ENCODE measurements around the gene SYNGAP1. TPM values are rescaled to one million over a fixed set of nuclear protein-coding genes. Genes with fewer than 3 reads are reported as not detected.
"Not testable (repeated sequence)": the region's sequence is repeated elsewhere in the genome, so short reads cannot be mapped to it uniquely, and the experiment has no call there.

SYNGAP1 gene
- total RNA-seq, 2 donors from 2014 or later: 17.7 to 77.0 TPM

DNA sequence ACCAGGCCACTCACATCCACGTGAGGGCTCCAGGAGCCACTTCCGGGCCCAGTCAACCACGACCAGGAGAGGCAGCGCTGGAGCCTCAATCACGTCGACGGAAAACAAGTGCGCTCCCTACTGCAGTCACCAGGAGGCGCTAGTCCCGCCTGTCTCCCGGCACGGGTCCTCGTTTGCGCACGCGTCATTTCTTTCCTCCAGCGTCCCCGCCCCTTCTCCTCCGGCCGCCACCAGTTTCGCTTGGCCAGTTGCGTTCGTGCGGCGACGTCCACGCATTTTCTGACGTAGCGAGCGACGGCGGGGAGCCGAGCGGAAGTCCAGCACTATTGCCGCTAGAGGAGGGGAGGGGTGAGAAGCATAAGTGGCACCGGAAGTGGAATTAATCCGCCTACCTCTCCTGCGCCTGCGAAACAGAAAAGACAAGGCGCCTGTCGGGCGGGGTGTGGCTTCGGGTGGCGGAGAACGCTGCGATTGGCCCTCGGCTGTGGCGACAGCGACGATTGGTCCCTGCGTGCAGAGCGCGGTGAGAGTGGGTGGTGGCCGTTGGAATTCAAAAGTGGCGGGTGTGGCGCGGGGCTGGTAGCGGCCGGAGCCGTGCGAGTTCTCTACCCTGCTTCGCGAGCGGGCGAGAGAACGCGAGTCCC, 28.5 kb upstream of the SYNGAP1 start, which contains the start of gene KIFC1:
KIFC1 (plus strand) TSS at position 546 of the 644 bp plus-strand sequence. CDS start 163 bp downstream, outside the sequence.
- DNase-seq (ENCODE audit: low spot score) (peak; percentile 100), ATAC-seq (peak; percentile 96 to 97)
- Mint-ChIP-seq H3K4me1 (ENCODE audit: low read depth in 2 of 2) (peaks cover 25 to 40% of the 10 kb centered on the region in 2 donors), H3K27ac (peak within 1 kb of the TSS; percentile 92 to 93), H3K27me3 (no peaks in the 10 kb centered on the region), H3K9me3 (no peaks in the 10 kb centered on the region), H3K36me3 (peaks cover 12% of the 10 kb centered on the region), H3K4me3 (peak within 1 kb of the TSS; percentile 95)

DNA sequence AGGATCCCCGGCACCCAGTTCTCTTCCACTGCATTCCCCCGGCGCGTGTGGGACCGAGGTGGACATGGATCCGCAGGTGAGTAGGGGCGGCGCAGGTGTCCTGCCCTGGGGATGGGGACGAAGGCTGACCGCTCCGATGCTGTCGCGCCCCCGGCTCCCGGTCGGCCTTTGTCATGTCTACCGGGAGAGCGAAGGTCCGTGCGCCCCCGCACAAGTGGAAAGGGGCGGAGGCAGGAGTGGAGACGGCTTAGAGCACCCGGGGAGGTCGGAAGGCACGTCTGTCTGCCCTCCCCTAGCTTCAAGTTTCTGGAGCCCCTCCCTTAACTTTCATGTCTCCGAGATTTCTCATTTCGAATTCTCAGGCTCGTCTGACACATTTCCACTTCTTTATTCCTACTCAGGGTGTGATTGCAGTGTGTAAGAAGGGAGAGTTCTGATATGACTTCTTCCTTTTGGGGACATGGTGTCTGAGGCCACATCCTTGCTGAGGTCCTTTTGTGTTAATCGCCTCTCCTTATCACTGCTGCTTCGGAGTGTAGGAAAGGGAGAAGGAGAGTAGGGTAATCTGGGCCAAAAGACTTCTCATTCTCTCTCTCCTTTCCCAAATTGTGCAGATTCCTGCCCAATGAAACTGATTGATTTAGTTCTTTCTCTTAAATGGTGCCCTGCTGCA, 27.8 kb upstream of the SYNGAP1 start:
- peak overlapping the region; percentile 95 for H3K4me3 Mint-ChIP-seq
- peak overlapping the region; percentile 92 to 93 for H3K27ac Mint-ChIP-seq
- no peaks in the 10 kb centered on the region for H3K27me3 Mint-ChIP-seq
- peaks cover 25 to 40% of the 10 kb centered on the region in 2 donors for H3K4me1 Mint-ChIP-seq (ENCODE audit: low read depth in 2 of 2)
- H3K9me3 Mint-ChIP-seq: no peaks in the 10 kb centered on the region
- ATAC-seq (peak; percentile 0 to 25), DNase-seq (ENCODE audit: low spot score) (no peak)
- H3K36me3 Mint-ChIP-seq: peaks cover 12% of the 10 kb centered on the region

DNA sequence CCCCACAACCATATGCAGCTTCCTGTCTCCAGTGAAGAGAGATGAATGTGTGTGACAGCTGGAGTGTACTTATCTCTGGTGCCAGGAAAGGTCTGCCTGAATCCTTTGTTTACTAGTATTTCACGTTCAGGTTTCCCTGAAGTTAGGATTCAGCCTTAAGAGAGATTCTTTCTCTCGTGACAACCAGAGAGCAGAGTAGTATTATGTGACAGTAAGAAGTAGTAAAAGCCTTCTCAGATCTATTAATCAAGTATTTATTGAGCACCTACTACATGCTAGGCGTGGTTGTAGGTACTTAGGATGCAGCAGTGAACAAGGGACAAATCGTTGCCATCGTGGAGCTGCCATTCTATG, 27.3 kb upstream of the SYNGAP1 start:
- DNase-seq (ENCODE audit: low spot score) (no peak), ATAC-seq (no peak)
- H3K4me3 Mint-ChIP-seq: peak overlapping the region; percentile 95
- H3K36me3 Mint-ChIP-seq: peaks cover 15% of the 10 kb centered on the region
- H3K27me3 Mint-ChIP-seq: no peaks in the 10 kb centered on the region
- no peaks in the 10 kb centered on the region for H3K9me3 Mint-ChIP-seq
- peaks cover 25 to 42% of the 10 kb centered on the region in 2 donors for H3K4me1 Mint-ChIP-seq (ENCODE audit: low read depth in 2 of 2)
- peak overlapping the region; percentile 92 to 93 for H3K27ac Mint-ChIP-seq

DNA sequence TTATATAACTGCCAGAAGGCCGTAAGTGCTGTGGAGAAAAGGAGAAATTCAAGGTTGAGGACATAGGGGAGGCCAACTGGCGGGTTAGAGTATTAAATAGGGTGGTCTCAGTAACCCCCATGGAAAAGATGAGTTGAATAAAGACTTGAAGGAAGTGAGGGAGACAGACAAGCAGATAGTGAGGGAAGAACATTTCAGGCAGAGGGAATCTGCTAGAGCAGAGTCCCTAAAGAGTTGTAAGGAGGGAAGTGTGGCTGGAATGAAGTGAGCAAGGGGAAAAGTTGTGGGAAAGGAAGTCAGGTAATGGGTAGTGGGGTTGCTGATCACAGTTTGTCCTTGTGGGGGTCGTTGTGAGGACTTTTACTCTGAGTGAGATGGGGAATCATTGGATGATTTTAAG, 26.9 kb upstream of the SYNGAP1 start:
- H3K9me3 Mint-ChIP-seq: no peaks in the 10 kb centered on the region
- peak overlapping the region; percentile 95 for H3K4me3 Mint-ChIP-seq
- H3K27me3 Mint-ChIP-seq: no peaks in the 10 kb centered on the region
- H3K27ac Mint-ChIP-seq: peak overlapping the region; percentile 92 to 93
- peaks cover 19% of the 10 kb centered on the region for H3K36me3 Mint-ChIP-seq
- peaks cover 25 to 46% of the 10 kb centered on the region in 2 donors for H3K4me1 Mint-ChIP-seq (ENCODE audit: low read depth in 2 of 2)
- DNase-seq (ENCODE audit: low spot score) (no peak), ATAC-seq (no peak)

DNA sequence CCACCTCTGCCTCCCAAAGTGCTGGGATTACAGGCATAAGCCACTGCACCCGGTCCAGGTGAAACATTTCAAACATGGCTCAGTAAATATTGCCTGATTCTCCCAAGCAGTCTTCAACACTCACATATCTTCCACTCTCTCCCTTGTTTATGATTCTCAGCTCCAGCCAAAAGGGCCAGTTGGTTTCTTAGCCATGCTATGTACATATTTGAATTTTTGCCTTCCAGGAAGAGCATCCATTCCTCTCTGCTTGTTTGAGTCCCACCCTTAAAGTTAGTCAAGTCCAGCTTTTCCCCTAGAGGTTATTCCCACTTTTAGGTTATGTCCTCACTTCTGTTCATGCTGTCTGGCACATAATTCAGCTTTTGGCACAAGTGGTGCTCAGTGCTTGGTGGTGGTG, 22.3 kb upstream of the SYNGAP1 start:
- Mint-ChIP-seq H3K36me3 (peaks cover 14% of the 10 kb centered on the region), H3K4me1 (ENCODE audit: low read depth in 2 of 2) (peaks cover 10 to 29% of the 10 kb centered on the region in 2 donors), H3K27ac (no peak overlapping the region), H3K4me3 (no peak overlapping the region), H3K27me3 (no peaks in the 10 kb centered on the region), H3K9me3 (no peaks in the 10 kb centered on the region)
- ATAC-seq (no peak), DNase-seq (ENCODE audit: low spot score) (no peak)

DNA sequence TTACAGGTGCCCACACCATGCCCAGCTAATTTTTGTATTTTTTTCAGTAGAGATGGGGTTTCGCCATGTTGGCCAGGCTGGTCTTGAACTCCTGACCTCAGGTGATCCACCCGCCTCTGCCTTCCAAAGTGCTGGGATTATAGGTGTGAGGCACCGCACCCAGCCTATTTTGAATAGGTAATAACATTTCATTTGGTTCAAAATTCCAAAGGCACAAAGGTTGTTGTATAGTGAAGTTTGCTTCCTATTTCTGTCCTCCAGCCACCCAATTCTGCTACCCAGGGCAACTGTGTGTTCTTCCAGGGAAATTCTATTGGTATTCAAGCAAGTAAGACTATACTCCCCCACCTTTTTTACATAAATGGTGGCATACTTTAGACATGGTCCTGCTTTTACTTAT, 21.3 kb upstream of the SYNGAP1 start:
- H3K27ac Mint-ChIP-seq; DNase-seq (ENCODE audit: low spot score); ATAC-seq; H3K27me3 Mint-ChIP-seq; H3K36me3 Mint-ChIP-seq; H3K4me3 Mint-ChIP-seq; H3K9me3 Mint-ChIP-seq: not testable (repeated sequence)
- H3K4me1 Mint-ChIP-seq (ENCODE audit: low read depth in 2 of 2): peaks cover 3 to 21% of the 10 kb centered on the region in 2 donors

DNA sequence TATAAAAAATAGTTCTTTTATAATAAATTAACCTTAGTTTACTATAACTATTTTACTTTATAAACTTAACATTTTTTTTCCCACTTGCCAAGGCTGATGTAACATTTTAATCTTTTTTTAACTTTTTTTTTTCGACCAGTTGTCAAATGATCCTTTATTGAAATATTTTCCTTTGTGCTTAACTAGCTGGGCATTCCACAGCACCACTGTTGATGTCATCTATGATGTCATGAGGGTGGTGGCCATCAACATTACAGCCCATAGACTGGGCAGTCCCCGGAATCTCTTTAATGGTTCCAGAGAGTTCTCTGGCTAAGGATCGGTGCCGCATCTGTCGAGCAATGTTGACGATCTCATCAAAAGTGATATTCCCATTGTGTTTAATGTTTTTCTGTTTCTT, 20.0 kb upstream of the SYNGAP1 start:
- Mint-ChIP-seq H3K36me3 (peaks cover 15% of the 10 kb centered on the region), H3K4me1 (ENCODE audit: low read depth in 2 of 2) (peaks cover 8 to 20% of the 10 kb centered on the region in 2 donors)
- ATAC-seq; H3K27me3 Mint-ChIP-seq; DNase-seq (ENCODE audit: low spot score); H3K4me3 Mint-ChIP-seq; H3K9me3 Mint-ChIP-seq; H3K27ac Mint-ChIP-seq: not testable (repeated sequence)

DNA sequence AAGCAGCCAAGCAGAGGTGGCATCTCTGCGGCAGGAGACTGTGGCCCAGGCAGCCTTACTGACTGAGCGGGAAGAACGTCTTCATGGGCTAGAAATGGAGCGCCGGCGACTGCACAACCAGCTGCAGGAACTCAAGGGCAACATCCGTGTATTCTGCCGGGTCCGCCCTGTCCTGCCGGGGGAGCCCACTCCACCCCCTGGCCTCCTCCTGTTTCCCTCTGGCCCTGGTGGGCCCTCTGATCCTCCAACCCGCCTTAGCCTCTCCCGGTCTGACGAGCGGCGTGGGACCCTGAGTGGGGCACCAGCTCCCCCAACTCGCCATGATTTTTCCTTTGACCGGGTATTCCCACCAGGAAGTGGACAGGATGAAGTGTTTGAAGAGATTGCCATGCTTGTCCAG, 15.0 kb upstream of the SYNGAP1 start:
- H3K4me1 Mint-ChIP-seq (ENCODE audit: low read depth in 2 of 2): peaks cover 12 to 27% of the 10 kb centered on the region in 2 donors
- DNase-seq (ENCODE audit: low spot score): no peak
- no peak overlapping the region for H3K27ac Mint-ChIP-seq
- no peak for ATAC-seq
- H3K9me3 Mint-ChIP-seq: no peaks in the 10 kb centered on the region
- peaks cover 8% of the 10 kb centered on the region for H3K36me3 Mint-ChIP-seq
- no peak overlapping the region for H3K4me3 Mint-ChIP-seq
- no peaks in the 10 kb centered on the region for H3K27me3 Mint-ChIP-seq

DNA sequence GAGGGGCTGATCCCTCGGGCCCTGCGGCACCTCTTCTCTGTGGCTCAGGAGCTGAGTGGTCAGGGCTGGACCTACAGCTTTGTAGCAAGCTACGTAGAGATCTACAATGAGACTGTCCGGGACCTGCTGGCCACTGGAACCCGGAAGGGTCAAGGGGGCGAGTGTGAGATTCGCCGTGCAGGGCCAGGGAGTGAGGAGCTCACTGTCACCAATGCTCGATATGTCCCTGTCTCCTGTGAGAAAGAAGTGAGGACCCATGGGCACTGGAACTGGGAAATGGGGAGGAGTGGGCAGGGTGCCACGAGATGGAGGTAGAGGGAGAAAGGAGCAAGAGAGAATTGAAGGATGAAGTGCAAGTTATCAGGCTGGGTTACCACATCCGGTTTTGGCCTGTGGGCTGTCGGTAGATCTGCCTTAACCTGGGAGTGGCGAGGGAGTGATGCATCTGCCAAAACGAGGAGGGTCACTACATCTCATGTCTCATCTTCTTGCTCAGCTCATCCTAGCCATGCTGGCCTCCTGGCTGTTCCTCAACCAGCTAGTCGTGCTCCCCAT, 14.4 kb upstream of the SYNGAP1 start:
- Mint-ChIP-seq H3K9me3 (no peaks in the 10 kb centered on the region), H3K36me3 (peaks cover 8% of the 10 kb centered on the region), H3K4me3 (no peak overlapping the region), H3K4me1 (ENCODE audit: low read depth in 2 of 2) (peaks cover 15 to 30% of the 10 kb centered on the region in 2 donors), H3K27ac (no peak overlapping the region), H3K27me3 (no peaks in the 10 kb centered on the region)
- no peak for DNase-seq (ENCODE audit: low spot score)
- ATAC-seq: no peak

DNA sequence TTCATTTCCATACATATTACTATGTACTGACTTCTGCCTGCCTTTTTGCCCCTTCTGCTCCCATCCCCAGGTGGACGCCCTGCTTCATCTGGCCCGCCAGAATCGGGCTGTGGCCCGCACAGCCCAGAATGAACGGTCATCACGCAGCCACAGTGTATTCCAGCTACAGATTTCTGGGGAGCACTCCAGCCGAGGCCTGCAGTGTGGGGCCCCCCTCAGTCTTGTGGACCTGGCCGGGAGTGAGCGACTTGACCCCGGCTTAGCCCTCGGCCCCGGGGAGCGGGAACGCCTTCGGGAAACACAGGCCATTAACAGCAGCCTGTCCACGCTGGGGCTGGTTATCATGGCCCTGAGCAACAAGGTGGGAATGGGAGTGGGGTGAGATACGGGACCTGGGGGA, 13.7 kb upstream of the SYNGAP1 start:
- H3K36me3 Mint-ChIP-seq: peaks cover 8% of the 10 kb centered on the region
- peaks cover 15 to 30% of the 10 kb centered on the region in 2 donors for H3K4me1 Mint-ChIP-seq (ENCODE audit: low read depth in 2 of 2)
- H3K9me3 Mint-ChIP-seq: no peaks in the 10 kb centered on the region

DNA sequence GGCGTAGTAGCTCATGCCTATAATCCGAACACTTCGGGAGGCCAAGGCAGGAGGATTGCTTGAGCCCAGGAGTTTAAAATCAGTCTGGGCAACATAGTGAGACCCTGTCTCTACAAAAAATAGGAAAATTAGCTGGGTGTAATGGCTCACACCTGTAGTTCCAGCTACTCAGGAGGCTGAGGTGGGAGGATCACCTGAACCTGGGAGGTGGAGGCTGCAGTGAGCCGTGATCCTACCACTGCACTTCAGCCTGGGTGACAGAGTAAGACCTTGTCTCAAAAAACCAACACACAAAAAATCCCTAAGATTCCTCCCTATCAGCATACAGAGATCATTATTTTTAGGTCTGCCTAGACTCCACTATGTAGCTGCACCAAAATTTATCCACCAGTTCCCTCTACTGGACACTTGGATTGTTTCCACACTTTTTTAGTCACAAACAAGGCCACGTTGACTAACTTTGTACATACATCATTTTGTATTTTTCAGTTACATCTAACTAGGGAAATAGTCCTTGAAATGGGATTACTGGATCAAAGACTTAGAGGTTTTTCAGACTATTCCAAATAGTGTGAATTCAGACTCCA, 12.6 kb upstream of the SYNGAP1 start:
- H3K4me3 Mint-ChIP-seq: no peak overlapping the region
- DNase-seq (ENCODE audit: low spot score) (no peak), ATAC-seq (no peak)
- H3K27me3 Mint-ChIP-seq: no peaks in the 10 kb centered on the region
- H3K27ac Mint-ChIP-seq: peak overlapping the region in 1 of 2 donors; percentile 53
- H3K36me3 Mint-ChIP-seq: peaks cover 8% of the 10 kb centered on the region
- no peaks in the 10 kb centered on the region for H3K9me3 Mint-ChIP-seq
- H3K4me1 Mint-ChIP-seq (ENCODE audit: low read depth in 2 of 2): peaks cover 20 to 31% of the 10 kb centered on the region in 2 donors

More for the DNA sequence above, 13.7 kb upstream of the SYNGAP1 start:
- Mint-ChIP-seq H3K27ac (no peak overlapping the region), H3K27me3 (no peaks in the 10 kb centered on the region), H3K4me3 (no peak overlapping the region)
- ATAC-seq: no peak
- no peak for DNase-seq (ENCODE audit: low spot score)

DNA sequence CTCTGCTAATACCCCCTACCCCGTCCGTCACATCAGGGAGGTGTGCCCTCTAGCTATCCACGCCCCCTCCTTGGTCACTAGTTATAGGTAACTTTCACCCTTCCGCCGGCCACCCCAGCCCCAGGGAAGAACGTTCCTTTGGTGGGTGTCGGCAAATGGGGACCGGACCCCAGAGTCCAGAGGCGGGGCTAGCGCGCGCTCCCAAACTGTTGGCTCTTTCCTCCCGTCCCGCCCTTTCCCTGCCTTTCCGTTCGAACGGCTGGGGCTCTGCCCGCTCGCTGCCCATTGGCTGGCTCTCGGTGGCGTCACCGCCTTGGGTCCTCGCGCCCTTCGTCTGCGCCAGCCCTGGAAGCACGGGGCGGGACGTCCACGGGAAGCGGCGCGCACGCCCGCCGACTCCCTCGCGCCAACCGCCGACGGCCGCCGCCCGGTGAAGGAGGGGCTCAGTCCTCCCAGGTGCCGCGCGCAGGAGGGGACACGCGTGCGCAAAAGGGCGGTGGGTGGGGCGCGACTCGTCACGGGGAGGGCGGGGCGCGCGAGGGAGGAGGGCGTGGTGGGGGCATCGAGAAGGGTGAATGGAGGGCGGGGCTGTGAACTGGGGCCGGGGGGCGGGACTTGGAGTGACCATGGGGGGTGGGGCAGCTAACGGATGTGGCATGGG, 9.7 kb upstream of the SYNGAP1 start:
- Mint-ChIP-seq H3K4me1 (ENCODE audit: low read depth in 2 of 2) (peaks cover 37 to 40% of the 10 kb centered on the region in 2 donors), H3K27me3 (no peaks in the 10 kb centered on the region), H3K9me3 (no peaks in the 10 kb centered on the region), H3K27ac (peak overlapping the region; percentile 89 to 94), H3K4me3 (peak overlapping the region; percentile 88), H3K36me3 (peaks cover 6% of the 10 kb centered on the region)
- DNase-seq (ENCODE audit: low spot score) (peak; percentile 100), ATAC-seq (peak; percentile 90 to 92)

Measured in natural killer cell treated with Interleukin-12 subunit alpha and Interleukin-12 subunit beta and Interleukin-15 and Interleukin-18, amount 100 ng/mL, for 72 hours (primary cell).